ENCODE results near the gene TMEM168. TPM values are rescaled to one million over a fixed set of nuclear protein-coding genes. Genes with fewer than 3 reads are reported as not detected.

TMEM168 gene
- total RNA-seq, 4 donors from 2014 or later, result 20.0 to 28.0 (median 23.4) TPM

DNA sequence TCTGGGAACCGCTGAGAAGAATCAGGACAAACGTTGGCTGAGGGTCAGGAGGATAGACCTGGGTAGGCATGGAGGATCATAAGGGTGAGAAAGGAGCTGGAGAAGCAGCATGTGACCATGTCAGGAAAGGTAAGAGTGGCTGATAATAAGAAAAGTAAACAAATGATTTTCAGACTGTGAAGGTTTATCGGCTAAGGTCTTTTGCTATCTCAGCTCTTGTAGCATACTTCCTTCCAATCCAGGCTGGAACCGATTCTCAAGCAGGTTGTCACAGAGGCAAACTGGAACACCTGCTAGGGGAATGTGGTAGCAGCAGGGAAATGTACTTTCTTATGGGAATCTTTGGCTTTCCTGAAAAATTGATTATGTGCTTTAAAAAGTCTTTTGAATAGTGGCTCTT lies 74.7 kb downstream of the TMEM168 start:
- TF ChIP-seq, protein P1, sequence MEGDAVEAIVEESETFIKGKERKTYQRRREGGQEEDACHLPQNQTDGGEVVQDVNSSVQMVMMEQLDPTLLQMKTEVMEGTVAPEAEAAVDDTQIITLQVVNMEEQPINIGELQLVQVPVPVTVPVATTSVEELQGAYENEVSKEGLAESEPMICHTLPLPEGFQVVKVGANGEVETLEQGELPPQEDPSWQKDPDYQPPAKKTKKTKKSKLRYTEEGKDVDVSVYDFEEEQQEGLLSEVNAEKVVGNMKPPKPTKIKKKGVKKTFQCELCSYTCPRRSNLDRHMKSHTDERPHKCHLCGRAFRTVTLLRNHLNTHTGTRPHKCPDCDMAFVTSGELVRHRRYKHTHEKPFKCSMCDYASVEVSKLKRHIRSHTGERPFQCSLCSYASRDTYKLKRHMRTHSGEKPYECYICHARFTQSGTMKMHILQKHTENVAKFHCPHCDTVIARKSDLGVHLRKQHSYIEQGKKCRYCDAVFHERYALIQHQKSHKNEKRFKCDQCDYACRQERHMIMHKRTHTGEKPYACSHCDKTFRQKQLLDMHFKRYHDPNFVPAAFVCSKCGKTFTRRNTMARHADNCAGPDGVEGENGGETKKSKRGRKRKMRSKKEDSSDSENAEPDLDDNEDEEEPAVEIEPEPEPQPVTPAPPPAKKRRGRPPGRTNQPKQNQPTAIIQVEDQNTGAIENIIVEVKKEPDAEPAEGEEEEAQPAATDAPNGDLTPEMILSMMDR (IDR thresholded peaks at IDR 0.05; ENCODE audit: low read depth), result no peak

DNA sequence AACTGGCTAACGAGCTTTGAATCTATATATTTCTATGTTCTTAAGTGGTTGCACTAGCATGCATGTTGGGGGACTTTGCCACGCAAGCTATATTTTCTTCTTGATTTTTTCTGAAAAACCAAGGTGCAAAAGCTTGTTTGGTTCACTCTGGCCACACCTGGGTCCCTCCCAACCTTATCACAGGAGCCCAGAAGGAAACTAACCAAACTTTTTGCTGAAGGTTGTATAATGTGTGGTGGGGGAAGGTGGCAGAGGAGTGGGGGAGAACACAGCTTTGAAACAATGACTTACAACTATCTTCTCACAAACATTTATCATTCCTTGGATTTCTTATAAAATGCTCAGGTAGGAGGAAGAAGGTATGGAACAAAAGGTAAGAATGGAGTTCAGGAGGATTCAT lies 75.3 kb downstream of the TMEM168 start:
- TF ChIP-seq, protein P1 (IDR thresholded peaks at IDR 0.05; ENCODE audit: low read depth), result no peak
